Hindlimb muscle (tissue), 1 donor: ENCODE measurements around the gene NDUFA12. TPM values are rescaled to one million over a fixed set of nuclear protein-coding genes. Genes with fewer than 3 reads are reported as not detected.
"Not testable (repeated sequence)": the region's sequence is repeated elsewhere in the genome, so short reads cannot be mapped to it uniquely, and the experiment has no call there.

Source experiments
- DNase-seq: peaks from one replicate; pipeline ENCODE4 v3.0.0-alpha.2; 2013
- polyA plus RNA-seq: library from polyadenylated mRNA; unstranded; fragments of 120-200 nt; gene quantifications from one replicate; pipeline ENCODE4 v1.2.1, GENCODE V29; 2013; ENCODE audit not compliant: insufficient read length

The NDUFA12 gene
- 74.6 TPM for polyA plus RNA-seq

DNA sequence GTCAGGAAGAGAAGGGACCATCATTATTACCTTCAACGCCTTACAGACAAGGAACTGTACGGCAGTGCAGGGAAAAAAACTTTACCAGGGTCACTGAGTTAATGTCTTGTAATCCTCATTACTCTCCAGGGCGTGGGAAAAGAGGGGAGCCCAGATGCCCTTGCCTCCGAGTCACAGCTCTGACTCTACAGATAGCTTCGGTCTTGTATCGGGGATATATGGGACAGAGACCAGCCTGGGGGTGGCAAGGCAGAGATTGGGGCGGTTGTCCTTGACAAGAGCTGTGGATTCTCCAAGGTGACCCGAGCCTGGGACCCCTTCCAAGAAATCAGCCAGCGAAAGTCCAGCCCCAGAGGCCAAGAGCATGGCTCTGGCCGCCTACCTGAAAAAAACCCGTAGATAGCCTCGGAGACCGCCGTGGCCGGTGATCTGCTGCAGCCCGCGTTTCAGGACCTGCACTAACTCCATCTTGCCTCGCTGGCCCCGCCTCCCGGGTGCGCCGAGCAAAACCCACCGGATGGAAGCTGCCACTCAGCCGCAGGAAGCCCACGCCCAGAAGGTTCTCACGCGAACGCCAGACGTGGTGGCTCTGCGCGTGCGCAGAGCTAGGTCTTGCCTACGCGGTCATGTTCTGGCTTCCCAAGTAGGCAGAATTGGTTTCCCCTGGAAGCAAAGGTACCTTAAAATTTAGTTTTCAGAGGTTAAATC is at the start of gene NDUFA12:
TSS of gene NDUFA12 (minus strand) at position 485 of the 708 bp plus-strand sequence. CDS start at position 468, 17 bp downstream.
- DNase-seq, result peak; percentile 96

DNA sequence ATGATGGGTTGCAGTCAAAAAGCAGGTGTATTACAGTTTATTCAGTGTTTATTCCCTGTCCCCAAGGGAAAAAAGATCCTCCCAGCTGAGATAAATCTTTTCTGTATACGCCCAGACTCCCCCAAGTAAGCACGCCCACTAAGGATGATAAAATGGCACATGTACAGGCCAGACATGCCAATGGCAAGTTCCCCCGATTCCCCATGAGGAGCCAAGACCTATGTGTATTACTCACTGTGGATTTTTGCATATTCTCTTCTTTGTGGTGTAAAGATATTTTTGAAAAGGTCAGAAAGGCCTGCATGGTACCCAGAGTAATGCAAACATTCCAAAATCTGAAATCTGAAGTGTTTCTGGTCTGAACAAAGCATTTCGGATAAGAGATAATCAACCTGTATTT is 47.7 kb upstream of the NDUFA12 start:
- no peak for DNase-seq

GRCh38 chr12:95037906-95038305 is 34.4 kb upstream of the NDUFA12 start:
- DNase-seq, result no peak

DNA sequence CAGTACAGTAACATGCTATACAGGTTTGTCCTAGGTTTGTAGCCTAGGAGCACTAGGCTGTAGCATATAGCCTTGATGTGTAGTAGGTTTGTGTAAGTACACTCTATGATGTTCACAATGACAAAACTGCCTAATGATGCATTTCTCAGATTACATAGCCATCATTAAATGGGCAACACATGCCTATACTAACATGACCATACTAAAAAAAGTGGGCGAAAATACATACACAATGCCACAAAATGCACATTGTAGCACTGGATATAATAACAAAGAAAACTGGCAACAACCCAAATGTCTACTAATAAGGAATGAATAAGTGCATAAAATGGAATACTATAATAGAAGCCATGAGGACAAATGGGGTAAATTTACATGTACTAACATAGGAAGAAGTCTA is 31.3 kb upstream of the NDUFA12 start:
- no peak for DNase-seq

- no peak for DNase-seq
Measured at GRCh38 chr12:95022477-95022876, 19.0 kb upstream of the NDUFA12 start.

DNA sequence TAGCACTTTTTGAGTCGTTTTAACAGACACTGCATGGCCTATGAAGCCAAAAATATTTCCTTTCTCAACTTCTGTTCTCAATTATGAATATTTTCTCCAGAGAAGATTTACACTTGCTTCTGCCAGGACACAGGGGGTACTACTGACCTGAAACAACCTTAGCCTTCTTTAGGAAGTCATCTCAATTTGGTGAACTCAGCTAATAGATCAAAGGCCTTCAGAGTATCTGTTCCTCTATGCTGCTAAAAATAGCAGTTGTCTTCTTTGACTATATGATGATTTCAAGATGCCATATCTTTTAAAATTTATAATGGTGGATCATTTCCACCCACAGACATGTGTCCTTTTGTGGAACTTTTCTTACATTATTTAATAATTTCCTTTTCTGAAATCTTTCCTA is 14.0 kb upstream of the NDUFA12 start:
- DNase-seq, result no peak

GRCh38 chr12:95016120-95016519 is 12.6 kb upstream of the NDUFA12 start:
- DNase-seq, result no peak

GRCh38 chr12:95014554-95014953 is 11.1 kb upstream of the NDUFA12 start:
- DNase-seq, result no peak

- DNase-seq, result no peak
Measured at GRCh38 chr12:95006206-95006605, 2.7 kb upstream of the NDUFA12 start.

DNA sequence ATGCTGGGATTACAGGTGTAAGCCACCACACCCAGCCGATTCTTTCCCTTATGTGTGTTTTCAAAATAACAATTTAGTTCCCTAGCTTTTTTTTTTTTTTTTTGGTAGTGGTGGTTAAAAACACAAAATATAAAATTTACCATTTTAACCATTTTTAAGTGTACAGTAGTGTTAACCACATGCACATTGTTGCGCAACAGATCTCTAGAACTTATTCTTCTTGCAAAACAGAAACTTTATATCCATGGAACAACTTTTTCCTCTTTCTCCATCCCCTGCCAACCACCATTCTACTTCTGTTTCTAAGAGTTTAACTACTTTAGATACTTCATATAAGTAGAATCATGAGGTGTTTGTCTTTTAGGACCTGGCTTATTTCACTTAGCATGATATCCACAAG is 1.1 kb upstream of the NDUFA12 start:
- no peak for DNase-seq

DNA sequence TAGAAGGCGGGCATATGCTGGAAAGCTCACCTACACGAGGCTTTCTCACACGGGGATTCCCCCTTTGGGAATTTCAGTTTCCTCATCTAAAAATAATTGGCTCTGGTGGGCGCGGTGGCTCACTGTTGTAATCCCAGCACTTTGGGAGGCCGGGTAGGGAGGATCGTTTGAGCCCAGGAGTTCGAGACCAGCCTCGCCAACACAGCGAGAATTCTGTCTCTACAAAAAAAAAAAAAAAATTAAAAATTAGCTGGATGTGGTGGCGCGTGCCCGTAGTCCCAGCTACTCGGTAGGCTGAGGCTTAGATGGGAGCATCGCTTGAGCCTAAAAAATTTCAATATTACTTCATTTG is 400 bp upstream of the NDUFA12 start:
- no peak for DNase-seq

- DNase-seq, result no peak
Measured at GRCh38 chr12:95002754-95003153, 743 bp downstream of the NDUFA12 start.

- DNase-seq, result no peak
Measured at GRCh38 chr12:94998326-94998725, 5.2 kb downstream of the NDUFA12 start.

GRCh38 chr12:94997726-94998125 is 5.8 kb downstream of the NDUFA12 start:
- DNase-seq, result no peak

DNA sequence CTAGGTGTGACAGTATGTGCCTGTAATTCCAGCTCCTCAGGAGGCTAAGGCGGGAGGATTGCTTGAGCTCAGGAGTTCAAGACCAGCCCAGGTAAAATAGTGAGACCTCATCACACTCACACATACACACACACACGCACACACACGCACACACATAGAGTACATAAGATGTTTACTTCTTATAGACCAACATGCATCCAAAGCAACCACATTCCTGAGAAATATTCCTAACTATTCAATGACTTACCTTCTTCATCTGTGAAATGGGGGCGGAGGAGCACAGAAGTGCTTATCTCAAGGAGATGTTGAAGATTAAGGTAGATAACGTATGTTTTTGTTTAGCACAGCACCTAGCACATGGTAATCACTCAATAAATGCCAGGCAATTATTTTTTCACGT is 6.4 kb downstream of the NDUFA12 start:
- DNase-seq, result no peak

- no peak for DNase-seq
Measured at GRCh38 chr12:94994312-94994711, 9.2 kb downstream of the NDUFA12 start.

- not testable (repeated sequence) for DNase-seq
Measured at GRCh38 chr12:94993855-94994254, 9.6 kb downstream of the NDUFA12 start.

DNA sequence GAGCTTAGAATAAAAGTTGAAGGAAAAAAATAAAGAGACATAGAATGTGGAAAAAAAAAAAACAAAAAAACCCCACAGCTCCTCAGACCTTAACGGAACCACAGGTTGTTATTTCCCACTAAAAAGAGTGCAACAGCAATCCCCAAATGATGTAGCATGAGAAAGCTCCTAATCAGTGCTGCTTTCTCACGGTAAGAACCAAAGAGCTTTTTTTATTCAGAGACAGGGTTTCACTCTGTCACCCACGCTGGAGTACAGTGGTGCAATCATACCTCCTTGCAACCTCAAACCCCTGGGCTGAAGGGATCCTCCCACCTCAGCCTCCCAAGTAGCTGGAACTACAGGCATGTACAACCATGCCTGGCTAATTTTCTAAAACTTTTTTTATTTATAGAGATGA is 13.3 kb downstream of the NDUFA12 start:
- no peak for DNase-seq

DNA sequence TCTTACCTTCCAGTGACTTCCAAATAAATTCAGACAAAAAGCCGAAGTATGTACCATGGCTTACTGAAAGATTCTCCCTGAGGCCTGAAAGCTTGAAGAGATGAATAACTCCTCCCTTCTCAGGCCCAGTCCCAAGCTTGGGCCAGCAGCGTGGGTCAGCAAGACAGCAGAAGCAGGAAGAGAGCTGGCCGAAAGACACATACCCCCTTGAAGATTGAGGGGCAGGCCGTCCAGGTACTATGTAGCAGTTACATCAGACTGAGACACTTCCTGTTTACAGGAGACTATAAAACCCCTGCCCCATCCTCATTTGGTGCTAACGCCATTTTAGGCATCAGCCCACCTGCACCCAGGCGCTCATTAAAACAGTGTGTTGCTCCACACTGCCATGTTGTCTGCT is 15.0 kb downstream of the NDUFA12 start:
- DNase-seq, result no peak

GRCh38 chr12:94987801-94988200 is 15.7 kb downstream of the NDUFA12 start:
- no peak for DNase-seq

- no peak for DNase-seq
Measured at GRCh38 chr12:94987076-94987669, 16.3 kb downstream of the NDUFA12 start.

DNA sequence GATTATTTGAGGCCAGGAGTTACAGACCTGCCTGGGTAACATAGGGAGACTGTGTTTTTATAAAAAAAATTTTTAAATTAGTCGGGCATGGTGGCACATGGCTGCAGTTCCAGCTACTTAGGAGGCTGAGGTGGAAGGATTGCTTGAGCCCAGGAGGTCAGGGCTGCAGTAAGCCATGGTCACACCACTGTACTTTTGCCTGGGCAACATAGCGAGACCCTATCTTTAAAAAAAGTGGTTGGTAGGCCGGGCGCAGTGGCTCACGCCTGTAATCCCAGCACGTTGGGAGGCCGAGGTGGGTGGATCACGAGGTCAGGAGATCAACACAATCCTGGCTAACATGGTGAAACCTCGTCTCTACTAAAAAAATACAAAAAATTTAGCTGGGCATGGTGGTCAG is 18.4 kb downstream of the NDUFA12 start:
- not testable (repeated sequence) for DNase-seq

GRCh38 chr12:94983321-94983720 is 20.2 kb downstream of the NDUFA12 start:
- DNase-seq, result no peak

DNA sequence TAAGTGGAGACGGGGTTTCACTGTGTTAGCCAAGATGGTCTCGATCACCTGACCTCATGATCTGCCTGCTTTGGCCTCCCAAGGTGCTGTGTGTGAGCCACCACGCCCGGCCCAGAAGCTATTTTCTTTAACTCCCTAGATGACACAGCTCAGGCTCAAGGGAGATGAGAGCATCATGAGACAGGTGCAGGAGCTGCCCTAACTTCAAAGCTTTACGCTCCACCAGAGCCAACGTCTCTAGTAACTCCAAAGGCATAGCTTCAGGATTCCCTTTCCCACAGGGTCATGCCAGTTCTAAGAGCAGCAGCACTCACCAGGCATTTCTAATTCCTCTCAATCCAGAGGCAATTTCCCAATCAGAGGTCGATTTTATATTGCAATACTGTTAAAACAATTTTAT is 21.0 kb downstream of the NDUFA12 start:
- DNase-seq, result no peak

- no peak for DNase-seq
Measured at GRCh38 chr12:94980577-94980976, 22.9 kb downstream of the NDUFA12 start.
